Stimulated activated CD8-positive, alpha-beta memory T cell treated with anti-CD3 and anti-CD28 coated beads, Interleukin-7, amount 100 ng/mL, for 48 hours (primary cell): ENCODE results near the gene COQ2.
"Not testable (repeated sequence)": the region's sequence is repeated elsewhere in the genome, so short reads cannot be mapped to it uniquely, and the experiment has no call there.

ENCODE experiments used
- DNase-seq, 2 donors: peaks; one replicate each; pipeline ENCODE4 v3.0.0-alpha.2; 2020; ENCODE audit warnings: low read depth in 1 of 2; ENCODE audit errors: extremely low read depth in 1 of 2

Gene COQ2

DNA sequence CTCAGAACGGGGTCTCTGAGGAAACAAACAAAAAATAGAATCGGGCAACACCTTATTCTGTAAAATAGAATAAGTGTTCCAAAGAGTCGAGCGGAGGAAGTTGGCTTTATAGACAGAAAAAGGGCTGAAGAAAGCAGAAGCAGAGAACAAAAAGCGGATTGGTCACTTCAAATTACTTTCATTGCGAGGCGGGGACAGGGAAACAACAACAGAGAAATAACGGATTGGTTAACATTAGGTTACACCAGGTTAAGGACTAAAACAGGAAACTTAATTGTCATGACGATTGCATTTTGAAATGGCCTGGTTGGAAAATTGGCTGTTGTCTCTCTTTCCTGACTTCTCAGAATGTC is 433 bp upstream of the COQ2 start:
- no peak for DNase-seq

DNA sequence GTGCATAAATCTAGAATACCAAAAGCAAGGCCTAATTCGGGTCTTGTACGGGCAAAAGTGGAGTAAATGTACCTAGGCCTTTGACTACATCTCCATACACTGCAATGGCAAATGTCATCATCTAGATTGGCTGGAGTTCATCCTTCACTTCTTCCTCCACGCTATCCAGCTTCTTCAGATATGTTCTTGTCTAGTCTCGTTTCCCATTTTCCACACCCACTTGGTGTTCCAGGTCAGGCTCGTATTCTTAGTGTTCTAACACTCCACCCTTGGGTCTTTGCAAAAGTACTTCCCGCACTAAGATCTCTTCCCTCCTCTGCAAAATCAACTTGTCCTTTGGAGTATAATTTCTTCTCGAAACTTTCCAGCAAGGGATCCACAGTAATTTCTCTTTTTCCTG is 1.4 kb downstream of the COQ2 start:
- no peak for DNase-seq

DNA sequence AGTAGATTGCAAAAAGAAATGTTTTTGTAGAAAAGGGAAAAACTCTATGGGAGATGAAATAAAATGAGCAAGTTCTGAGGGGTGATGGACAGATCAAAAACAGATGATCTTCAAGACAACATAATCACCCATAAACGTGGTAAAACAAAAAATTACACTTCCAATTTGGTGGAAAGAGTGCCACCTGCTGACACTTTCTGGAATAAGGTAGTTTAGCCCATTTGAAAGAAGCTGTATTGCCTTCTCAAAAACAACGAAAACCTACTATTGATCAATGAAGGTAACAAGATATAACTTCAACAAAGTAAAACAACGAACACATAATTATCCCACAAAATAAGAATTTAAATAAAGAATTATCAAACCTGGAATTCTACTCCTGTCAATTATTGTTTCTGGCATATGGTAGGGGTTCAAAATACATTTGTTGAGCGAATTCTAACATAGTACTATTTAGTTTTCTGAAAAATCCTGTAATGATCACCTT is 2.5 kb downstream of the COQ2 start:
- DNase-seq = peak in 1 of 2 donors; percentile 29

DNA sequence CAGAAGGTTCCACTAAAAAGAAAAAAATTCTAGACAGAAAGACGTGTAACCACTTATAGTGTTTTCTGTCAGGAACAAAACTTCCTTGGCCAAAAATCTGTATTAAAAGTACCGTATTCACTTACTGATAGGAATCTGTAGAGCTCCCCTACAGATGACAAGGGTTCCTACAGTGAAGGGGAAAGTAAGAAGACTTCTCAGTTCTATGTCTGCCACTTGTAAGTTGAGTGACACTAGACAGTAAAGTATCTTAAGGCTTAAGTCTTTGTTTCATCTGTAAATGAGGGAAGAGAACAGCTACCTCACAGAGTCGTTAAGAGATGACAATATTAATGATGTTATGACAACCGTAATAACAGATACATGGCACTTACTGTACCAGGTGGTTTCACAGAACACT is 3.3 kb downstream of the COQ2 start:
- DNase-seq = no peak

GRCh38 chr4:83276299-83277040 is 8.1 kb downstream of the COQ2 start:
- no peak for DNase-seq

DNA sequence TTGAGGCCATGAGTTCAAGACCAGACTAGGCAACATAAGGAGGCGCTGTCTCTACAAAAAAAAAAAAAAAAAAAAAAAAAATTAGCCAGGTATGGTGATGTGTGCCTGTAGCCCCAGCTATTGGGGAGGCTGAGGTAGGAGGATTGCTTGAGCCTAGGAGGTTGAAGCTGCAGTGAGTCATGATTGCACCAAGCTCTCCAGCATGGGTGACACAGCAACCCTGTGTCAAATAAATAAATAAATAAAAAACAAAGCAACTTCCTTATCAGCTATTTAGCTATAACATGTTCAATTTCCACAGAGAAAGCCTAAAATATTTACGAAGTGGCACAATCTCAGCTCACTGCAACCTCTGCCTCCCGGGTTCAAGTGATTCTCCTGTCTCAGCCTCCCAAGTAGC is 10.7 kb downstream of the COQ2 start:
- DNase-seq = not testable (repeated sequence)

DNA sequence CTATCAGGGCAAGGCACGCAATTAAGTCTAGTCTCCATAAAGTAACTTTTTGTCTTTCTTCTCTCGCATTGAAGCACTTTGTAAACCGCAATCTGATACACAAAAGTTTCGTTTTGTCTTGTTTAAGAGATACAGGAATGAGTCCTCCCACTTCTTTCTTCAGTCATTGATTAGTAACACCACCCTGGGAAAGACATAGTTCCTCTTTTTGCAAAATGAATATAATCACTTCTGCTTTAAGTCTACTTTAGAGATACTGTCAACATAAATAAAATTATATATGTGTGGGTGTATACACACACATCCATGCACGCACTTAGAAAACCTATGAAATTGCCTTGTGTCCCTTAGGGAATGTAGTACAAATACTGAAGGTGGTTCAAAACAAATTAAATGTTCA is 11.7 kb downstream of the COQ2 start:
- DNase-seq = no peak

- DNase-seq = no peak
These were observed 15.3 kb downstream of the COQ2 start for GRCh38 chr4:83269256-83269655.

GRCh38 chr4:83268491-83268890 is 16.1 kb downstream of the COQ2 start:
- no peak for DNase-seq

DNA sequence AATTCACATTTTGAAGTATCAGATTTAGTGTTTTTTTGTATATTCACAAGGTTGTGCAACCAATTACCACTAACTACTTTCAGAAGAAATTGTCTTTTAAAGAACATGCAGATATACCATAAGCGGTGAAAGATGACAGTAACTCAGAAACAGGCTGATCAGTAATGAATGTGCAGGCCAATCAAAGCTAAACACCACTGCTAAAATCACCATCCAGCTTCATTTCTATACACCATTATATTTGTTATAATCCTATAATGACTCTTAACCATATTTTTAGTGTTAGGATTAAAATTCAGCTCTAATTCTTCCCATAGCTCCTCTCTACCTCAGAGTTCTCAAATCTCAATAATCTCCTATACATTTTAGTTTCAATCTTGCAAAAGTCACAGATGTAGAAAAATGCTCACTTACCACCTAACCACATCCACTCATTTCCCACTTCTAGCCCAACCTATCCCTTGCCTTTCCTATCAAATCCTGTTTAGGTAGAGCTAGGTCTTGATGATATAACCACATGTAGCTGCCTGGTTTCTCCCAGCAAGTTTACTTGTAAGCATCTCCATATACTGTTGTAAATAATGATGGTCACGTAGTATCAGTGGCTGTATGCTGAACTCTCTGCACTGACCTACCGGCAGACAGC is 16.6 kb downstream of the COQ2 start:
- no peak for DNase-seq

DNA sequence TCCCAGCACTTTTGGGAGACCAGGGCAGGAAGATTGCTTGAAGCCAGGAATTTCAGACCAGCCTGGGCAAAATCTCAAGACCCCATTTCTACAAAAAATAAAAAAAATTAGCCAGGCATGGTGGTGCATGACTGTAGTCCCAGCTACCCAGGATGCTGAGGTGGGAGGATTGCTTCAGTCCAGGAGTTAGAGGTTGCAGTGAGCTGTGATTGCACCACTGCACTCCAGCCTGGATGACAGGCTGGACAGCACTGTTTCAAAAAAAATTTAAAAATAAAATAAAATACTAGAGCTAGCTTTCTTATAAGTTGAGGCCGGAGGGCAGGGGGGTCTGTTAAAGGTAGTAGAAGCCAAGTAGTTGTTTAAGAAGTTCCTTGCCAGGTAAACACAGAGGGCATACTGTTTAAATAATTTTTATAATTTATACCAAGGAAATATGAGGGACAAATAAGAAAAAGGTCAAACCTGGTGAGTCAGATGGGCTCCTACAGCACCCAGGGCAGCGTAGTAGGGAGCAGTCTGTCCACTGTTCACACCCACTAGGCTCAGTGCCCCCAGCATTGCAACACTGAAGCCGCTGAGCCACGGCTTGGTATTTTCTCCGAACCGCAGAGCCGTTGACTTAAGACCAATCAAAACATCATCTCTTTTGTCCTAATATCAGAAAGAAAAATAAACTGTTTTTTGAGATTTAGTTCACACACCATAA is 17.3 kb downstream of the COQ2 start:
- no peak for DNase-seq

DNA sequence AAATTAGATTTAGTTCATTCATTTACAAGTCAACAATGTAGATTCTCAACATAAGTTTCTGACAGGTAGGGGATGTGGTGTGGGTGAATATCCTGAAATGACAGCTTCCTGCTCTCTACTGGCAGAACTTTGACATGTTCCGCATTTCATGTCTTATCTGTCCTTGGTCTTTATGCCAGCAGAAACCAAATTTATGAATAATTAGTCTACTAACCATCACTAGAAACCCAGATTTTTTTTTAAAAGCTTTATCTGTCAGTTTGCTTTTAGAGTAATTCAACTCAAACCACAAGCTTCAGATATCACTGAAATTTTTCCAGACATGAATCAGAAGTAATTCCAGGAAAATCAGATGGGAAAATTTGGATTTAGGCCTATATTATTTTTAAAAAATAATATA is 17.9 kb downstream of the COQ2 start:
- DNase-seq = no peak

DNA sequence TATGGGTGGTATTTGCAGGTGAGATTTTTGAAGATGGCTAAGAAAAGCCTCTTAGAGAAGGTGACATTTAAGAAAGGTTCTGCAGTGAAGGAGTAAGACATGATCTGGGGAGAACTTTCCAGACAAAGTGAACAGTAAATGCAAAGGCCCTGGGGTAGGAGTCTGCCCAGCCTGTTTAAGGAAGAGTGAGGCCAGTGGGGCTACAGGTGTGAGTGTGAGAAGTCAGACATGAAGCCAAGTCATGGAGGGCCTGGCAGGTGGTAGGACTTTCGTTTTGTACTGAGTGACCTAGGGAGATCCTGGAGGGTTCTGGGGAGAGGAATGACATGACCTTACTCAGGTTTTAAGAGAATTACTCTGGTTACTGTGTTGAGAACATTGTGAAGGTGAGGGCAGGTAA is 21.5 kb downstream of the COQ2 start:
- DNase-seq = no peak

GRCh38 chr4:83262682-83263081 is 21.9 kb downstream of the COQ2 start:
- no peak for DNase-seq

DNA sequence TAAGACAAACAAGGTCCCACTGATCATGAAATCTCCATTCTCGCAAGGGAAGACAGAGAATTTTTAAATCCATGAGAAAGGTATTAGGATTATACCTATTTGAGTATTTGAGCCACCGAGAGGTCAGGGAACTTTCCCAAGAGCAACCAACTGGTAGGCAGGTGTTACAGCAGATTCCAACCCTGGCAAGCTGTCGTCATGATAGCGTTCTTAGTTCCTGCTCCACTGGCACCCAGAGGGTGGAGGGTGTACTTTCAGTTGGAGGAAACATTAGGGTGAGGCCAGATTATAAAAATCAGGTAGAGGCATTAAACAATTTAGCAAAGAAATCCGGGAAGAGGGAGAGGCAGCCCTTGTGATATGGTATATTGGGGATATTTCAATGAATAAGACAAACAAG is 23.3 kb downstream of the COQ2 start:
- DNase-seq = no peak

GRCh38 chr4:83259586-83259985 is 25.0 kb downstream of the COQ2 start:
- DNase-seq = no peak

DNA sequence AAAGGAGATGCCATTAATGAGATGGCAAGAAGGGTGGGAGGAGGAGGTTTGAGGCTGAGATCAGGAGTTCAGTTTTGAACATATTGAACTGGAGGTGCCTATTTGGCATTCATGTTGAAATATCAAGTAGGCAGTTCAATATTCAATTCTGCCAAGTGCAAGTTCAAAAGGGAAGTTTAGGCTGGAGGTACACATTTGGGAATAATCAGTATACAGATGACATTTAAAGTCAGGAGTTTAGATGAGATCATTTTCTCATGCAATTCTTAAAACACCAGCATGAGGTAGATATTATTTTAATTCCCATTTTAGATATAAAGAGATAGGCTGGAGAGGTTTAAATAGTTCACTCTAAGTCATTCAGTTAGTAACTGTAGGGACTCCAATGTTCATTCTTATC is 26.1 kb downstream of the COQ2 start:
- DNase-seq = no peak

DNA sequence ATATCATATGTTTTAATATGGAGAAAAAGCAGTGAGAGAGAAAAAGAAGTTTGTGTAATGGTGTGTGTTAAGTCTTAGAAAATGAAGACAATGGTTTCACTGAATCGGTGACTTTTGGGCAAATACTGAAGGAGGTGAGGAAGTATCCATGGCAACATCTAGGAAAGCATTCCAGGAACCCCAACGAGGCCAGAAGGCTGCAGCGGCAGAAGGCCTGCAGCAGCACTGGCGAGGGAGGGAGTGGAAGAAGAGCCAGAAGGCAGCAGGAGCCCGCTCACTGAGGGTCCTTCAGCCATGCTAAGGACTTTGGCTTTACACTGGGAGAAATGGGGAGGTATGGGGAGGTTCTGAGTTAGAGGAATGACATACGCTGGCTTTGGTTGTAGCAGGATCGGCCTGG is 26.8 kb downstream of the COQ2 start:
- no peak for DNase-seq

DNA sequence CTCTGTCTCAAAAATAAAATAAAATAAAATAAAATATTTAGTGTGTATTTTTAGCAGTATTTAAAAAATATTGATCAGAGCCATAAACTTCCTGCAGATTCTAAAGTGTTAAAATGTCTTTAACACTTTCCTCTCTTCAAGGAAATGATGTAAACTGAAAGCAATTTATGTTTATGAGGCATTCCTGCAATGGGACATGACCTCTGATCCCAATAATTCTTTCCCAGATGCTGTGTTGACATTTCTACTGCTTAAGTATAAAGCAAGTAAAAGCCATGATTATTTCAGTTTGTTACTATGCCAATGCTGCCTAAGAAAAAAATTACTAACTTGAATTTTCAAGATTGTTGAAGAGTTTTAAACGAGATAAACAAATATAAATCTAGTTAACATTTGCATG is 29.0 kb downstream of the COQ2 start:
- DNase-seq = no peak

DNA sequence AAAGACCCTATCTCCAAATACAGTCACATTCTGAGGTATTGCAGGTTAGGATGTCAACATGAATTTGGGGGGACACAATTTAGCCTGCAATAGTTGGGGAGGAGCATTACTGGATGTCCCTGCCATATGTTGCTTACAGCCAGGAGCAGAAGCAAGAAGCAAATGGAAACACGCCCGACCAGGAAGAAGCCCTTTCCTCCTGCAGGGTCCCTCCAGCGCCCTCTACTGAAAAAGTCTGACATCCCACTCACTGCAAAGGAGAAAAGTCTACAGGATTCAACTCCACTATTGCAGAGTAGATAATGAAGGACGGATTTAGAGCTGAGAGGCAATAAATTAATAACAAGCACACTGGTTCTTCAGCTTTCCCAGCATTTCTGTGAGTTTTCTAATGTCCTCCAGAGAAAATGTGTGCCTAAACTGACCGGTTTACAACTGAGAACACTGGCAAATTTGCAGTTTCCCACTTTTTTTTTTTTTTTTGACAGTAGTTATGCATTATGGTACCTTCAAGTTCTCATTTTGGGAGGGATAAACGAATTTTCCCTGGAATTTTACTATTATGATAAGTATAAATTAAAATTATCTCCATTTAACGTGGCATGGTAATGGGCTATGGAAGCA is 31.7 kb downstream of the COQ2 start:
- DNase-seq = peak in 1 of 2 donors; percentile 57

- DNase-seq = no peak
These were observed 33.2 kb downstream of the COQ2 start for GRCh38 chr4:83251447-83251830.
